ENCODE measurements around the gene GSG1L2.

DNA sequence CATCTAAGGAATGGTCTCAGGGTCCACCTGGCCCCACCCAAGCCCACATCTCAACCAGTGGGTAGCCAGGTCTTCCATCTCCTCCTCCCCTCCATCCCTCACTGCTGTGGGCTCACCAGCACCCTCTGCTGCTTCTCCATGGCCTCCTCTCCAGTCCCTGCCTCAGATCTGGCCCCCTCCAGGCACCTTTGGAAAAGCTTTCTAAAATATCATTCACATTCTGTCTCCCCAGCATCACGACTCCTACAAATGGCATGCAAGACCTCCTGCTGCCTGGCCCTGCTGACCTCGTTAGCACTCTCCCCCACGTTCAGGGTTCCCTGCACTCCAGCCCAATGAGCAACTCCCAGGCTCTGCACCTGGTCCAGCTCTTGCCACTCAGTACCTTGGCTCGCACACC, 17.6 kb upstream of the GSG1L2 start:
- TF ChIP-seq EZH2 (IDR thresholded peaks at IDR 0.05; ENCODE audit: borderline replicate concordance, low read length) (no peak), CTCF (IDR thresholded peaks at IDR 0.05; ENCODE audit: low read length) (no peak)
